ENCODE data around the gene SIRT5. TPM values are rescaled to one million over a fixed set of nuclear protein-coding genes. Genes with fewer than 3 reads are reported as not detected.

Gene SIRT5
- polyA plus RNA-seq, 3 donors = 18.8 to 25.5 (median 21.1) TPM

DNA sequence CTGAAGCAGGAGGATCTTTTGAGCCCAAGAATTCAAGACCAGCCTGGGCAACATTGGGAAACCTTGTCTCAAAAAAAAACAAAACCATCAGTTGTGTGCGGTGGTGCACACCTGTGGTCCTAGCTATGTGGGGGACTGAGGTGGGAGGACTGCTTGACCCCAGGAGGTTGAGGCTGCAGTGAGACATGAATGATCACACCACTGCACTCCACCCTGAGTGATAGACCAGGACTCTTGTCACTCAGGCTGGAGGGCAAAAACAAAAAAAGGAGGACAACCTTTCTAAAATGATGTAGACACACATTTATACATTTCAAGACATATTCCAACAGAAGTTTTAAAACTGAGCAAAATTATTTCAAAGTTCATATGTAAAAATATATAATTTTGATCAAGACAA is 85.9 kb downstream of the SIRT5 start:
- no peak for DNase-seq (ENCODE audit: extremely low read depth in 1 of 11, low read depth in 9 of 11, low spot score in 4 of 11)

DNA sequence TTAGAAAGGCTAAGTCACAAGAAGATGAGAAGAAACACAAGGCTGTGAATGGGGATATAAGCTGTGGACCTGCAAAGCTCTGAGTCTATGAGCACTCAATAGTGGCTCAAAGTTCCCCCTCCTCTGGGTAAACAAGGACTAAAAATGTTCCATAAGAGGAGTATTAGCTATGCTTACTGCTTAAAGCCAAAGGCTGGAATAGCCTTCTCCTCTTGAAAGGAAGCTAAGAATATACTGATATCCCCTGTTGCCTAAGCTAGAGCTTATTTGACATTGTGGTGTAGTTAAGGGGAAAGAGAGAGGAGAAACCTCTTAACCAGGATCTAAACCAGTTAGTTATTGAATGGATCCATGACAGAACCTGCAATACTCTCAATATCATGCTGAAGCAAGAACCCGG is 86.5 kb downstream of the SIRT5 start:
- DNase-seq (ENCODE audit: extremely low read depth in 1 of 11, low read depth in 9 of 11, low spot score in 4 of 11) = no peak

DNA sequence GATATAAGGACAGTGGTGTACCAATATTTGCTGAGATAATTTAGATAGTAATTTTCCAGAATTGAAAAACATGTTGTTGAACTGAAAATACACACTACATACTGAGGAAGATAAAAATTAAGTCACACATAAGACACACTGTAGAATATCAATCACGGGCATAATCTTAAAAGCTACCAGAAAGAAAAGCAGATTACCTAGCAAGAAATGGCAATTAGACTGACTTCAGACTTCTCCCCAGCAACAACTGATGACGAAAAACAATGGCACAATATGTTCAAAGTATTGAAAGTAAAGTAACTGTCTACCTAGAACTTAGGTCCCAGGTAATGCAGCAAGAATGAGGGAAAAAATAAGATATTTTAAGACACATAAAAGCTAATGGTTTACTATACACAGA is 87.2 kb downstream of the SIRT5 start:
- no peak for DNase-seq (ENCODE audit: extremely low read depth in 1 of 11, low read depth in 9 of 11, low spot score in 4 of 11)

GRCh38 chr6:13662651-13663334 is 88.4 kb downstream of the SIRT5 start:
- no peak for DNase-seq (ENCODE audit: extremely low read depth in 1 of 11, low read depth in 9 of 11, low spot score in 4 of 11)

DNA sequence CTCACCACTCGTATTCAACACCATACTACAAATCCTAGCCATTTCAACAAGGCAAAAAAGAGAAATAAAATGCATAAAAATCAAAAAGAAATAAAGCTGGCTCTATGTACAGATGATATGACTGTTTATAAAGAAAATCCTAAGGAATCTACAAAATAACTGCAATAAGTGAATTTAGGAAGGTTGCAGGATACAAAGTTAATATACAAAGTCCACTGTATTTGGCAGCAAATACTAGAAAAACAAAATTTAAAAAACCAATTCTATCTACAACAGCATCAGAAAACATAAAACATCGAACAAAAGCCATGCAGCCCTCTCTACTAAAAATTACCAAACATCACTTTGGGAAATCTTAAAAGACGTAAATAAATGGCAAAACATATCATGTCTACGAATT is 89.6 kb downstream of the SIRT5 start:
- DNase-seq (ENCODE audit: extremely low read depth in 1 of 11, low read depth in 9 of 11, low spot score in 4 of 11) = no peak

Other genes starting within 250 kb of the SIRT5 start
- 10 to 100 TPM; 26.9 to 37.9 (median 36.3) TPM for gene TBC1D7, start 246.1 kb upstream of the SIRT5 start, polyA plus RNA-seq (ENCODE audit: insufficient read length in 3 of 3)
- 1 to 10 TPM; 1.7 to 2.2 (median 1.9) TPM for gene GFOD1, start 87.0 kb upstream of the SIRT5 start, polyA plus RNA-seq (ENCODE audit: insufficient read length in 3 of 3)
- 100 to 1,000 TPM in 1 of 3 donors, 10 to 100 TPM in 2; 82.1 to 100 (median 87.8) TPM for gene NOL7, start 40.7 kb downstream of the SIRT5 start, polyA plus RNA-seq (ENCODE audit: insufficient read length in 3 of 3)
- gene RANBP9, start 137.2 kb downstream of the SIRT5 start, polyA plus RNA-seq (ENCODE audit: insufficient read length in 3 of 3) = 10 to 100 TPM; 45.8 to 48.7 (median 46.6) TPM
- gene MCUR1, start 240.0 kb downstream of the SIRT5 start, polyA plus RNA-seq (ENCODE audit: insufficient read length in 3 of 3) = 10 to 100 TPM; 50.9 to 60.9 (median 56.1) TPM